ENCODE results near the gene SGO2. TPM values are rescaled to one million over a fixed set of nuclear protein-coding genes. Genes with fewer than 3 reads are reported as not detected.

The SGO2 gene
- total RNA-seq, 1 experiment from 2014 or later: 25.4 TPM

- ChIA-PET CTCF (interaction anchor here (6.0 kb wide), 1 partner anchor 216 kb away, joined by 86 read pairs; no protein-coding TSS in a partner anchor), POLR2A (no interaction called here)
- H3K4me2 ChIP-seq (ENCODE audit: low read length): no peak overlapping the region
Observed at GRCh38 chr2:200486529-200486928, 39.5 kb upstream of the SGO2 start.

More at GRCh38 chr2:200486529-200486928, 39.5 kb upstream of the SGO2 start:
- H3K27me3 ChIP-seq (ENCODE audit: insufficient read depth, low read length): no peaks in the 10 kb centered on the region
- no peaks in the 10 kb centered on the region for H4K20me1 ChIP-seq (ENCODE audit: insufficient read depth)
- no peak overlapping the region for H3K4me3 ChIP-seq (replicated peaks in 1 of 2; ENCODE audit: low read depth in 1 of 2, low read length in 2 of 2)
- ATAC-seq (no peak), DNase-seq (ENCODE audit: low read depth, low spot score) (no peak)
- no peaks in the 10 kb centered on the region for H3K9me3 ChIP-seq (ENCODE audit: control insufficient read depth in 1 of 2, insufficient read depth in 1 of 2, low read depth in 1 of 2, low read length in 2 of 2)
- no peak overlapping the region for H3K9ac ChIP-seq (ENCODE audit: low read length)
- H3K27ac ChIP-seq (ENCODE audit: low read depth, low read length): no peak overlapping the region
- H3K79me2 ChIP-seq (ENCODE audit: insufficient read depth, low read length): no peaks in the 10 kb centered on the region
- no TSS peak for BruUV-seq (replicated peaks)
- H3K36me3 ChIP-seq (ENCODE audit: control insufficient read depth in 1 of 2, insufficient read depth in 2 of 2, low read length in 2 of 2): peaks cover 0 to 4% of the 10 kb centered on the region in 2 experiments; a peak in 2 of 4 replicates
- no peak overlapping the region for H2AFZ ChIP-seq (ENCODE audit: low read depth, low read length, poor library complexity, severe bottlenecking)
- TF ChIP-seq POLR2A (IDR thresholded peaks at IDR 0.05; ENCODE audit: borderline replicate concordance, extremely low read depth, insufficient read depth, insufficient read length) (no peak), SIN3A (IDR thresholded peaks at IDR 0.05; ENCODE audit: low read depth) (no peak), CTCF (IDR thresholded peaks at IDR 0.05 in 2 of 3, conservative IDR thresholded peaks at IDR 0.05 in 1 of 3; ENCODE audit: borderline replicate concordance in 1 of 3, insufficient read depth in 1 of 3, low read depth in 2 of 3, low read length in 2 of 3) (no peak), SP1 (IDR thresholded peaks at IDR 0.05; ENCODE audit: low read depth) (no peak), ELF1 (IDR thresholded peaks at IDR 0.05; ENCODE audit: borderline replicate concordance, low read depth) (no peak), CEBPB (IDR thresholded peaks at IDR 0.05; ENCODE audit: low read depth) (no peak), EZH2 (IDR thresholded peaks at IDR 0.05) (no peak), ZBTB33 (IDR thresholded peaks at IDR 0.05; ENCODE audit: extremely low read depth, insufficient replicate concordance, low read length) (no peak), MAX (IDR thresholded peaks at IDR 0.05) (no peak), EGR1 (IDR thresholded peaks at IDR 0.05; ENCODE audit: low read depth) (no peak), RAD21 (IDR thresholded peaks at IDR 0.05; ENCODE audit: low read depth) (no peak), SRF (IDR thresholded peaks at IDR 0.05; ENCODE audit: low read depth) (no peak), TCF7L2 (IDR thresholded peaks at IDR 0.05; ENCODE audit: borderline replicate concordance, extremely low read depth, insufficient read depth, insufficient read length) (no peak)
- peaks cover 0 to 8% of the 10 kb centered on the region in 2 experiments; a peak in 1 of 4 replicates for H3K4me1 ChIP-seq (ENCODE audit: control insufficient read depth in 1 of 2, insufficient read depth in 2 of 2, low read length in 2 of 2)
- RAD21 ChIA-PET (ENCODE audit: low non-redundant PET in 1 of 2, low total read pairs in 2 of 2, uncharacterized antibody in 2 of 2, unreplicated experiment in 2 of 2): no interaction called here
- H3K9me2 ChIP-seq (ENCODE audit: insufficient read depth): no peaks in the 10 kb centered on the region
- intact Hi-C loops (cut with micrococcal nuclease): no loop called here
